Suprapubic skin (tissue), 4 donors: ENCODE data around the gene DNAH10. TPM values are rescaled to one million over a fixed set of nuclear protein-coding genes. Genes with fewer than 3 reads are reported as not detected.
A peak's percentile ranks its signal among the peaks of the same experiment; 100 is the strongest.

Source experiments
- DNase-seq, 2 donors: peaks; one replicate each; pipeline ENCODE4 v3.0.0-alpha.2; 2019; ENCODE audit warnings: low spot score in 2 of 2
- H3K27ac ChIP-seq: fragments of 200-600 bp; sonication (generic); one replicate; pipeline ENCODE4 v1.5.1; 2019
- H3K27me3 ChIP-seq: fragments of 200-600 bp; sonication (generic); one replicate; pipeline ENCODE4 v1.5.1; 2019
- H3K36me3 ChIP-seq: fragments of 200-600 bp; sonication (generic); one replicate; pipeline ENCODE4 v1.5.1; 2019
- H3K4me1 ChIP-seq: fragments of 200-600 bp; sonication (generic); one replicate; pipeline ENCODE4 v1.5.1; 2019
- H3K4me3 ChIP-seq: fragments of 200-600 bp; sonication (generic); one replicate; pipeline ENCODE4 v1.5.1; 2019; ENCODE audit warnings: mild to moderate bottlenecking
- H3K9me3 ChIP-seq: fragments of 200-600 bp; sonication (generic); one replicate; pipeline ENCODE4 v1.5.1; 2019
- EP300 ChIP-seq: sonication (generic); formaldehyde crosslinking; IDR thresholded peaks from one replicate; pipeline ENCODE4 v1.6.1; 2017; ENCODE audit warnings: antibody characterized with exemption
- POLR2A ChIP-seq, 2 donors: fragments of 450-650 bp; IDR thresholded peaks; one replicate each; pipeline ENCODE4 v1.6.1; 2017; ENCODE audit warnings: antibody characterized with exemption in 2 of 2, mild to moderate bottlenecking in 2 of 2, moderate library complexity in 2 of 2
- POLR2AphosphoS5 ChIP-seq, 3 donors: sonication (generic); formaldehyde crosslinking; IDR thresholded peaks; one replicate each; pipeline ENCODE4 v1.6.1; 2017; ENCODE audit warnings: antibody characterized with exemption in 3 of 3
- WGBS: methylation state at CpG from one replicate; pipeline ENCODE4 v1.1.5; 2018; 5-methylcytosine and 5-hydroxymethylcytosine counted together
- total RNA-seq, 4 donors: library from RNA; depleted of rRNA; stranded (reverse); fragments of >200 nt; gene quantifications; one replicate each; pipeline ENCODE4 v1.1.0, GENCODE V29; 2016
- TF ChIP-seq, protein P1 (sequence below), 2 donors: fragments of 200-600 bp in 1 of 2; fragments of 450-650 bp in 1 of 2; sonication (generic) in 1 of 2; IDR thresholded peaks; one replicate each; pipeline ENCODE4 v1.5.1; 2016 to 2019; ENCODE audit warnings: antibody characterized with exemption in 2 of 2, mild to moderate bottlenecking in 1 of 2, moderate library complexity in 1 of 2

The DNAH10 gene
- total RNA-seq, 4 donors from 2014 or later = 0.13 to 1.2 (median 0.19) TPM; not detected in 1

DNA sequence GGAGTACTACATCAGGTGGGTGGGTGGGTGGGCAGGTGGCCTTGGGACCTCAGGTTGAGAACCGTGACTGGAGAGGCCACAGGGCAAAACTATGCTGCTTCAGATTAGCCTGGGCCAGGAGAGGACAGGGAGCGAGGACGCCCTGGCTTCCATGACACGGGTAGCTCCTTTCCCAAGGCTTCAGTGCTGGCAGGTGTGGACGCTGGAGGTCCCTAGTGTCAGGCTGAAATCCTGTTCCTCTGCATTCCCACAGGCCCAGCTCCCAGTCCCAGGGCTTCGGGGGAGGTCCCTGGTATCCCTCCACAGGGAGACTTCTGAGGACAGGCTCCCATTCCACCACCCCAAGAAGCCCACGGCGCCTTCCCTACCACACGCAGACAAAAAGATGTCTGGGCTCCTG is 178.9 kb downstream of the DNAH10 start:
- H3K27me3 ChIP-seq = no peaks in the 10 kb centered on the region
- no peak overlapping the region for H3K4me3 ChIP-seq
- 95% methylated on average over 9 of the region's 9 CpGs for WGBS
- no peak for TF ChIP-seq EP300
- TF ChIP-seq POLR2A (IDR thresholded peaks at IDR 0.05) = no peak
- TF ChIP-seq, protein P1, sequence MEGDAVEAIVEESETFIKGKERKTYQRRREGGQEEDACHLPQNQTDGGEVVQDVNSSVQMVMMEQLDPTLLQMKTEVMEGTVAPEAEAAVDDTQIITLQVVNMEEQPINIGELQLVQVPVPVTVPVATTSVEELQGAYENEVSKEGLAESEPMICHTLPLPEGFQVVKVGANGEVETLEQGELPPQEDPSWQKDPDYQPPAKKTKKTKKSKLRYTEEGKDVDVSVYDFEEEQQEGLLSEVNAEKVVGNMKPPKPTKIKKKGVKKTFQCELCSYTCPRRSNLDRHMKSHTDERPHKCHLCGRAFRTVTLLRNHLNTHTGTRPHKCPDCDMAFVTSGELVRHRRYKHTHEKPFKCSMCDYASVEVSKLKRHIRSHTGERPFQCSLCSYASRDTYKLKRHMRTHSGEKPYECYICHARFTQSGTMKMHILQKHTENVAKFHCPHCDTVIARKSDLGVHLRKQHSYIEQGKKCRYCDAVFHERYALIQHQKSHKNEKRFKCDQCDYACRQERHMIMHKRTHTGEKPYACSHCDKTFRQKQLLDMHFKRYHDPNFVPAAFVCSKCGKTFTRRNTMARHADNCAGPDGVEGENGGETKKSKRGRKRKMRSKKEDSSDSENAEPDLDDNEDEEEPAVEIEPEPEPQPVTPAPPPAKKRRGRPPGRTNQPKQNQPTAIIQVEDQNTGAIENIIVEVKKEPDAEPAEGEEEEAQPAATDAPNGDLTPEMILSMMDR (IDR thresholded peaks at IDR 0.05) = no peak
- TF ChIP-seq POLR2AphosphoS5 (IDR thresholded peaks at IDR 0.05) = no peak
- H3K9me3 ChIP-seq = no peaks in the 10 kb centered on the region
- no peak for DNase-seq
- H3K4me1 ChIP-seq = no peaks in the 10 kb centered on the region
- peaks cover 75% of the 10 kb centered on the region for H3K36me3 ChIP-seq
- no peak overlapping the region for H3K27ac ChIP-seq

DNA sequence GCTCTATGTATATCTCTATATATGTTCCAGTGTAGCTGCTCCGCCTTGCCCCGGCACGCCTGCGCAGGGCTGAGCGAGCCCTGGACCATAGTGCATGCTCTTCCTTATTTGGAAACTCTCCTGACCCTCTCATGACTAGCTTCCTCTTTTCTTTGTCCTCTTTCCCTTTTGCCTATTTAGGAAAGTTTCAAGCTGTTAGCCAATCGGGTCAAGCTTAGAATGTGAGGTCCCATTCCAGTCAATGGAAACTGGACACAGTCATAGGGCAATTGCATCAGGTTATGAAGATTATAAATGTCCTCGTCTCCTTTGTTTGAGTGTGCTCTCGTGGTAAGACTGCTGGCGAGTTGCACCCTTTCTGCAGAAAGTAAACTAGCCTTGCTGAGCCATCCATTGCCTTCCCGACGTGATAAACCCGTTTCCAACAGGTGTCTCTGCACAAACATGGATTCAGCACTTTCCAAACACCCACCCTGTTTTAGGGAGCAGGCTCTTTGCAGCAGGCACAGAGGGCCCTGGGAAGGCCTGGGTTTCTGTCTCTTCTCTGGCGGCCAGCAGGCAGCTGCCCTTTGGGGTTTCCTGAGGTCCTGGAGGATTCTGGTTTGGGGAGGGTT is 179.6 kb downstream of the DNAH10 start:
- Histone ChIP-seq H3K36me3 (peaks cover 70% of the 10 kb centered on the region), H3K4me3 (no peak overlapping the region), H3K4me1 (no peaks in the 10 kb centered on the region), H3K27ac (no peak overlapping the region), H3K27me3 (no peaks in the 10 kb centered on the region), H3K9me3 (no peaks in the 10 kb centered on the region)
- no peak for DNase-seq
- 91% methylated on average over 13 of the region's 13 CpGs for WGBS
- TF ChIP-seq, protein P1 (IDR thresholded peaks at IDR 0.05) = no peak
- TF ChIP-seq POLR2AphosphoS5 (IDR thresholded peaks at IDR 0.05) = no peak
- TF ChIP-seq POLR2A (IDR thresholded peaks at IDR 0.05) = no peak
- no peak for TF ChIP-seq EP300

DNA sequence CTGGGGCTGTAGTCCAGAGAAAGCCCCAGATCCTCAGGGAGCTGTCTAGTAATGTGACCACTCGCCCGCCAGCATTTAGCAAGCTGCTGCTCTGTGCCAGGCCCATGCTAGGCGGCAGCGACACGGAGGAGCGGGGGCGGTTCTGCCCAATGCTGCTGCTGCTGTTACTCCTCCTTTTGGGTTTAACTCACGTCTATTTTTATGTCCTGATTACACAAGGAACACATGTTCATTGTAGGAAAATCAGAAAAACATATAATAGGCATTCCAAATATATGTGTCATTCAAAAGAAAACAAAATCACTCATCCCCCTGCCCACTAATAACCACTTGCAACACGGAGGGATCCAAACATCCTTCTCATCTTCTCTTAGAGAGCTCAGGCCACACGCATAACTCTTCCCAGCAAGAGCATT is 180.1 kb downstream of the DNAH10 start:
- 85% methylated on average over 10 of the region's 10 CpGs for whole genome bisulfite sequencing
- peaks cover 65% of the 10 kb centered on the region for H3K36me3 ChIP-seq

DNA sequence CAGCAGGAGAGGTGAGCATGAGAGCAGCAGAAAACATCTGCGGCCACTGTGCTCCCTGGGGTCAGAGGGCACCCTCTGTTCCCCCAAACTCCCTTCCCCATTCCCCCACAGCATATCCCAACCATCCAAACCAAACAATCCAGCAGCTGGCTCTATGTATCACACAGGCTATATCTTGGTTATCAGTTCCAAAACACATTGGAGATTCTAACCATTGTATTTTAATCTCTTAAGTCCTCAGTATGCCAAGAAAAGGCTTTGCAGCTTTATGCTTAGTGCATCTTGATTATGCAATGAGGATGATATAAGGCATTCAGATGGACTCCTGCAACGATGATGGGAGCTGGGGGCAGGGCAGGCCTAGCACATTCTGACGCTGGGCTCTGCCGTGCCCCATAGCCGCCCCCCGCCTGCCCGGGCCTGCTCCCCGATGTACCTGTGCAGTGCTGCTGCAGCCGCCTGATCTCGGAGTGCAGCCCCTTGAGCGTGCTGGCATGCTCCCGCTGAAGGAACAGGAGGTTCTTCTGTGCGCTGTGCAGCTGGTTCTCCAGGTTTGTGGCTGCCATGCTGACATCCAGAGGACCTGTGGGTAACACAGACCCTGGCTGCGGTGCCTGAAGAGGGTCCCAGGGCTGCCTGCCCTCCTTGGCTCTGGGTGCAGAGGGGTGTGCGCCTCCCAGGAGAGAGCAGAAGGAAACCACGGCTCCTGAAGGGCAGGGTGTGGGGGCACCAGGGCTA is 181.0 kb downstream of the DNAH10 start:
- Histone ChIP-seq H3K9me3 (no peaks in the 10 kb centered on the region), H3K27me3 (no peaks in the 10 kb centered on the region), H3K4me1 (no peaks in the 10 kb centered on the region), H3K36me3 (peaks cover 59% of the 10 kb centered on the region), H3K27ac (no peak overlapping the region), H3K4me3 (no peak overlapping the region)
- TF ChIP-seq POLR2A (IDR thresholded peaks at IDR 0.05) (no peak), EP300 (no peak), POLR2AphosphoS5 (IDR thresholded peaks at IDR 0.05) (no peak)
- no peak for DNase-seq
- WGBS = 49% methylated on average over 3 of the region's 16 CpGs

More for the DNA sequence above, 180.1 kb downstream of the DNAH10 start:
- TF ChIP-seq, protein P1 (IDR thresholded peaks at IDR 0.05) = no peak
- TF ChIP-seq POLR2A (IDR thresholded peaks at IDR 0.05) = no peak
- TF ChIP-seq EP300 = no peak
- TF ChIP-seq POLR2AphosphoS5 (IDR thresholded peaks at IDR 0.05) = no peak
- Histone ChIP-seq H3K27ac (no peak overlapping the region), H3K4me1 (no peaks in the 10 kb centered on the region), H3K9me3 (no peaks in the 10 kb centered on the region), H3K4me3 (no peak overlapping the region), H3K27me3 (no peaks in the 10 kb centered on the region)
- DNase-seq = no peak

DNA sequence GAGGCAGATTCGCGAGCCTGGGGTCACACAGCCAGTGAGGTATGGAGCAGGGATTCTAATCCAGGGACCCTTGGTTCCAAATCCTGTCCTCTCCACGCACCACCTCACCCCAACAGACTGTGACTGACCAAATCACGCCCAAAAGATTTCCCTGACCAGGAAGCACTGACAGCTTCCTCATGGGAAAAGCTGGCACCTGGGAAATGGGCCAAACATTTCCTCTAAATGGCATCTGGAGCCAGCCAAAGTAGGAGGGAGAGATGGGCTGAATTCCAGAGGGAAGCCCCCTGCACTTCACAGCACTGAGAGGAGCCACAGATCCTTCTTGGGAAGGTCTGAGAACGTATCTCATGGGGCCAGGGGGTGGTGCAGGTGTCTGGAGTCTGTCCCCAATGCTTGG is 181.7 kb downstream of the DNAH10 start:
- no peaks in the 10 kb centered on the region for H3K9me3 ChIP-seq
- peaks cover 59% of the 10 kb centered on the region for H3K36me3 ChIP-seq
- H3K27ac ChIP-seq = no peak overlapping the region
- no peaks in the 10 kb centered on the region for H3K4me1 ChIP-seq
- no peaks in the 10 kb centered on the region for H3K27me3 ChIP-seq
- 90% methylated on average over 5 of the region's 5 CpGs for WGBS
- no peak overlapping the region for H3K4me3 ChIP-seq
- DNase-seq = peak in 1 of 2 donors; percentile 54
- TF ChIP-seq EP300 (no peak), POLR2A (IDR thresholded peaks at IDR 0.05) (no peak)

DNA sequence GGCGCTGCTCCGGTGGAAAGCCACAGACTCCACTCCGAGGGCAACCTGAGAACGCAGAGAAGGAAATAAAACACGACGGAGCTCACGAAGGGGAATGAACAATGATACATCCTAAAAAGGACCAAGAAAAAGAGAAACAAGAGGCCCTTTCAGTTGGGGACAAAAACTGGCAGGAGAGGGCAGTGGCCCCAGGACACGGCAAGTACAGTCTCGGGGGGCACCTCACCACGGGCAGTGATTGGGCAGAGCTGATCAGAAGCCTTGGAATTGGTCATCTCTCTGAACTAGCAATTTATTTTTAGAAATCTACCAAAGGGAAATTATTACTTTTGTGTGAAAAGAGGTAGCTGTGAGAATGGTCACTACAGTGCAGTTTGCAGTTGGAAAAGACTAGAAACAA is 182.6 kb downstream of the DNAH10 start:
- no peak for DNase-seq
- peaks cover 57% of the 10 kb centered on the region for H3K36me3 ChIP-seq
- no peaks in the 10 kb centered on the region for H3K9me3 ChIP-seq
- no peak overlapping the region for H3K4me3 ChIP-seq
- H3K27me3 ChIP-seq = no peaks in the 10 kb centered on the region
- 91% methylated on average over 10 of the region's 10 CpGs for whole genome bisulfite sequencing
- H3K4me1 ChIP-seq = no peaks in the 10 kb centered on the region
- TF ChIP-seq EP300 = no peak
- no peak for TF ChIP-seq POLR2A (IDR thresholded peaks at IDR 0.05)
- TF ChIP-seq, protein P1 (IDR thresholded peaks at IDR 0.05) = no peak
- TF ChIP-seq POLR2AphosphoS5 (IDR thresholded peaks at IDR 0.05) = no peak
- H3K27ac ChIP-seq = no peak overlapping the region
